Erythroblast (primary cell): Measurements from ENCODE around the gene ENPP1.
A peak's percentile ranks its signal among the peaks of the same experiment; 100 is the strongest.

Experiments used
- DNase-seq, 2 experiments: peaks; one replicate each; lab custom pipeline; 2025; lab: John Stamatoyannopoulos, UW
- GATA1 ChIP-seq: IDR thresholded peaks from 2 replicates; pipeline ENCODE4 v1.6.1; 2011; ENCODE audit warnings: low read depth, mild to moderate bottlenecking, control low read depth, low read length, moderate library complexity
- POLR2A ChIP-seq: IDR thresholded peaks from 2 replicates; pipeline ENCODE4 v1.6.1; 2011; ENCODE audit warnings: mild to moderate bottlenecking, low read length

ENPP1 gene

GRCh38 chr6:131773284-131773950 is 34.4 kb upstream of the ENPP1 start:
- DNase-seq = no peak
- TF ChIP-seq GATA1 = no peak
- TF ChIP-seq POLR2A = no peak

- DNase-seq = no peak
- TF ChIP-seq POLR2A (no peak), GATA1 (no peak)
These were observed 31.9 kb upstream of the ENPP1 start for GRCh38 chr6:131775886-131776285.

- TF ChIP-seq GATA1 = no peak
- no peak for TF ChIP-seq POLR2A
- no peak for DNase-seq
These were observed 30.8 kb upstream of the ENPP1 start for GRCh38 chr6:131776985-131777384.

- no peak for DNase-seq
- TF ChIP-seq GATA1 (no peak), POLR2A (no peak)
These were observed 29.7 kb upstream of the ENPP1 start for GRCh38 chr6:131778169-131778568.

DNA sequence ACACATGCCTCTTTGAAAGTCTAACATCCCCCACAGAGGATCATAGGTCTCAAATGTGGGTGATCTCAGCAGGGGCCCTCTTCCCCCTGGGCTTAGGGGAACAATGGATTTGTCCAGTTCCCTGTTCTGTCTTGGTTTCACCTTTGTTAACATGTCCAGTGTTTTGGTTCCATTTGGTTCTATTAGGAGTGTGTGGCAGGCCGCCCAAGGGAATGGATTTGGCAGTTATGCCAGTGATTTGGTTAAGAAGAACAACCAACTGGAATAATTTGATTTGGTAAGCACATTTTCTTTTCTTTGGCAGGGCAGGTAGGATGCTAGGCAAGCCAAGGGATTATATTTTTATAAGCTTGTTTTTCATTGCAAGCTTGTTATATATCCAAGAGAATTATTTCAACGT is 28.5 kb upstream of the ENPP1 start:
- TF ChIP-seq GATA1 = no peak

DNA sequence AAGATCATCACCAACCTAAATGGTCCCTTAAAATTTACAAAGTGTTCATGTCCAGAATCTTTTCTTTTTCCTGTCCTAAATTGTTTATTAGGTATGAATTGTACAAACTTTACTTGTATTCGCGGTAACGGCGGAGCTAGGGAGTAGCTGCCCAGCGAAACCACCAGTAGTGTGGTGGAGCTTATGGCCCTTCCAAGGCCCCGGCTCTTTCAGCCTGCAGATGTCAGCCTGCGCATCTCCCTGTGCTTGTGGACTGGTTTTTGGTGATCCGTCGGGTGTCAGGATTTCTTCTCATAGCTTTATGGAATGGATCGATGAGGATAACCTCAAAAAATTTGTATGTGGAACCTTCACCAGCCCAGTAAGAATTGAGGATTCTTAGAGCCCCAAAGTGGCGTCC is 27.2 kb upstream of the ENPP1 start:
- DNase-seq = no peak
- TF ChIP-seq POLR2A = no peak
- TF ChIP-seq GATA1 = no peak

More for the DNA sequence above, 28.5 kb upstream of the ENPP1 start:
- no peak for DNase-seq

DNA sequence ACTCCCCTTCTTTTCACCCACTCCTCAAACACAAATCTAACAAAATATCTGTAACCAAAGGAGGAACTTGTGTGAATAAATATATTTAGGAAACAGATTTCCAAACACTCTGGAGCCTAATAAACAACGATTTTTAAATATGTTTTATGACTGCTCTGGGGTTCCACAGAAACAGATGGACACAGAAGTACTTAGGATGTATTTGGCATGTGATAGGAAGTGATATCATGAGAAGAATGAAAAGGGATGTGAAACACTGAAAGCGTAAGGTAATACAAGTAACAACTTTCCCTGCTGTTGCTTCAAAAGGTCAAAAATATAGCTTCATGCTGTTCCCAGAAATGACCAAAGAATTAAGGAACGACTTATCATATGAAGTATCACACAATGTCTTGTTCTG is 26.1 kb upstream of the ENPP1 start:
- no peak for TF ChIP-seq POLR2A
- no peak for TF ChIP-seq GATA1
- DNase-seq = no peak

DNA sequence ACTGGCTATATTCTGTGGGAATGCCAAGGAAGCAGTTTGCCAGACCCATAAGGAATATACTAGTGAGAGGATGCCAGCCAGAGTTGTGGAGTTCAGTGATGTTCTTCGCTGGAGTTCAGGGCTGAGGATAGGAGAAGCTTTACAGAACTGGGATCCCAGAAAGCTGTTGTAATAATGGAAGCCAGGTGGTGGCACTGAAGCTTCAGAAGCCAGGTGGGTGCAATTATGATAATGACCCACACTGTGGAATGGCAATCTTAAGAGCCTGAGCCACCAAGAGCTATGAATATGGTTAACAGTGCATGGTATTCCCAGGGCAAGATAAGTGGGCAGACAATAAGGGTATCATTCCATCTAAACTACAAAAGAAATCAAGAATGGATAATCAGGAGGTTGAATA is 25.1 kb upstream of the ENPP1 start:
- no peak for TF ChIP-seq GATA1
- no peak for TF ChIP-seq POLR2A
- peak in 1 of 2 experiments; percentile 2 for DNase-seq

DNA sequence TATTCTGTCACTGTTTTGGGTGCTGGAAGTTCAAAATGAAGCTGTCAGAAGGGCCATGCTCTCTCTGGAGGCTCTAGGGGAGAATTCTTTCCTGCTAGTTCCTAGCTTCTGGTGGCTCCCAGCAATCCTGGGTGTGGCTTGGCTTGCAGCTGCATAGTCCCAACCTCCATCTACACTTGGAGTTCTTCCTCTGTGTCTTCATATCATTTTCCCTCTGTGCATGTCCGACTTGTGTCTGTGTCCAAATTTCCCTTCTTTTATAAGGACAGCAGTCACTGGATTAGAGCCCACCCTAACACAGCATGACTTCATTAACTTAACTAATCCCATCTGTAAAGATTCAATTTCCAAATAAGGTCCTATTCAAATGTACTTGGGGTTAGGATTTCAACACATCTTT is 23.3 kb upstream of the ENPP1 start:
- TF ChIP-seq GATA1 = no peak
- TF ChIP-seq POLR2A = no peak
- DNase-seq = no peak

GRCh38 chr6:131787079-131787478 is 20.7 kb upstream of the ENPP1 start:
- no peak for TF ChIP-seq GATA1
- no peak for TF ChIP-seq POLR2A
- DNase-seq = no peak

DNA sequence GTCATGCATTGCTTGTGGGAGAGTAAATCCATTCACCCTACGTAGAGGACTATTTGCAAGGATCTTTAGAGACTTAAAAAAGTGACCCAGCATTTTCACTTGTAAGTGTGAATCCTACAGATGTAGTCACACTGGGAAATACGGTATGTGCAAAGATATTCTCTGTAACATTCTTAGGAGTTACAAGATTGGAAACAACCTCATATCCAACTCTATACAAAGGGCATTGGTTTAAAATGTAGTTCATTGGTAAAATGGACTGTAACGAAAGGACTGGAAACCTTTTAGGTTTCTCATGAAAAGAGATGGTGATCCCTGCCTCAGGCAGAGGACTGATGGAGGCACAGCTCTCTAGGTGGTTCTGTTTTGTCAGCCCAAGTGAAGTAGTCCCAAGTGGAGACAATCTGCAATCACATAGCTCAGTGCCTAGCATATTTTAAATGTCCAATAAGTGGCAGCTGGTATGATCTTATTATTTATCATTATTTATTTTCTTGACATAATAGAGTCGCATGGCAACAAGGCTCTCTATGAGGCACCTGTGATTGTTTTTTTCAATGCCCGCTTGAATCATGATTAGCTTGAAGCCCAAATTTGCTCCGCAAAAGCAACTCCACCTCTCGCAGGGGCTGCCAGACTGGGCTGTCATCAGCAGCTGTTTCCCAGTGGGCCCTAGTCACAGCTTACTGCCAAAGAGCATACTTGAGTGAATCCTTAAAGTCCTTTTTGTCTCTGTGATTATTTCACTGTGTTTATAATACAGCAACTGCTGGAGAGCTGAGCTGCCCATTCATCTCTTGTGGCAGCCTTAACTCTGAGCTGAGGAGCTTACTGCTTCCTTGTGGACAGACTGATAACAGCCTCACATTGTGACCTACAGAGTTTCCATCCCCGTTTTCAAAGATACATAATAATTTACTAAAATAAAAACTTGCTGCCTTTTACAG is 19.8 kb upstream of the ENPP1 start:
- no peak for DNase-seq
- TF ChIP-seq POLR2A (no peak), GATA1 (no peak)

DNA sequence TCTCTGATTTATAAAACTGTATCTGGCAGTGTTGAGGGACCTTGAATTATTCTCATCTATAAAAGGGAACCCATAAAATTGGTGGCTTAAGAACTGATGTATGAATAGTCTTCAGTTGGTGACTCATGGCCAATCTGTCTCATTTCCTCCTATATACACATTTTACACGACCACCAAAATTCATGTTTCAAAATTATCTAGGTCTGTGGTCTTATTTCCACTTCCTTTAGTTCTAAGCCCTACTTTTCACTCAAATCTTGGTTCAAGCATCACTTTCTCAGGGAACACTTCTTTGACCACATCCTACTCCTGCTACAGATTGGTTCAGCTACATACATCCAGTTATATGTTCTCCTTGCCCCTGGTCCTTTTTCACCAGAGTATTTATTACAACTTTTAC is 18.6 kb upstream of the ENPP1 start:
- no peak for DNase-seq
- TF ChIP-seq POLR2A (no peak), GATA1 (no peak)

DNA sequence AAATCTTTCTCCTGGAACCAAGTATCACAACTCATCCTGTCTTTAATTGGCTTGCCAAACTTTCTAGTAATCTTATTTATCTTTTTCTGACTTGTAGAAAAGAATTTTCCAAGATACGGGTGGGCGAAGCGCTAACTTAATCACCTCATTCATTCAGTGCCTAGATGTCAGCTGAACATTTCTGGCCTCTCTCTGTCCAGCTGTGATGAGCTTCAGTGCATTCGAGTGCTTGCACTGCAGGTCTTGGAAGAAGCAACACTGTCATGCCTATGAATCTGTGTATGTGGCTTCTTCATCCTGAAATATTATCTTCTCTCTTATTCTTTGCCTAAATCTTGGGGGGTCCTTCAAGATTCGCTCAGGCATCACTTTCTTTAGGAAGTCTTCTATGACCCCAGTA is 16.3 kb upstream of the ENPP1 start:
- no peak for TF ChIP-seq GATA1
- no peak for TF ChIP-seq POLR2A
- no peak for DNase-seq

DNA sequence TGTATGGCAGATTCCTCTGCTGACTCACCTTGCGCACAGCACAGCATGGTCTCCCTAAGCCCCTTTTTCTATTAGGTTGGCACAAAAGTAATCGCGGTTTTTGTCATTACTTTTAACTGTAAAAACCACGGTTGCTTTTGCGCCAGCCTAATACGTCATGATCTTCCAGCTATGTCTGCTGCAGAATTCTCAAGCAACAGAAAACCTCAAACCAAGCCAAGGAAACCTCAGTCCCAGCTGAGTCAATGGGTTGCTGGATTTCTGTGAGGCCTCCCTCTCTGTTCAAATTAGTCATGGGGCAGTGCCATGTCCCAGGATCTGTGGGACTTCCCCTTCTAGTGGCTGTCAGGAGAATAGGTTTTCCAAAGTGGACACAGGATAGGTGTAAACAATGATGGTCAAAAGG is 15.7 kb upstream of the ENPP1 start:
- TF ChIP-seq POLR2A = no peak
- TF ChIP-seq GATA1 = no peak
- DNase-seq = no peak
